Stimulated activated CD4-positive, alpha-beta T cell treated with anti-CD3 and anti-CD28 coated beads, Interleukin-12 subunit alpha, Interleukin-12 subunit beta, amount 100 ng/mL, for 48 hours (primary cell): ENCODE results near the gene UNC5B.

Experiments used
- DNase-seq, 3 donors: peaks; one replicate each; pipeline ENCODE4 v3.0.0-alpha.2; 2020; ENCODE audit warnings: low read depth in 2 of 3, low spot score in 1 of 3

The UNC5B gene

DNA sequence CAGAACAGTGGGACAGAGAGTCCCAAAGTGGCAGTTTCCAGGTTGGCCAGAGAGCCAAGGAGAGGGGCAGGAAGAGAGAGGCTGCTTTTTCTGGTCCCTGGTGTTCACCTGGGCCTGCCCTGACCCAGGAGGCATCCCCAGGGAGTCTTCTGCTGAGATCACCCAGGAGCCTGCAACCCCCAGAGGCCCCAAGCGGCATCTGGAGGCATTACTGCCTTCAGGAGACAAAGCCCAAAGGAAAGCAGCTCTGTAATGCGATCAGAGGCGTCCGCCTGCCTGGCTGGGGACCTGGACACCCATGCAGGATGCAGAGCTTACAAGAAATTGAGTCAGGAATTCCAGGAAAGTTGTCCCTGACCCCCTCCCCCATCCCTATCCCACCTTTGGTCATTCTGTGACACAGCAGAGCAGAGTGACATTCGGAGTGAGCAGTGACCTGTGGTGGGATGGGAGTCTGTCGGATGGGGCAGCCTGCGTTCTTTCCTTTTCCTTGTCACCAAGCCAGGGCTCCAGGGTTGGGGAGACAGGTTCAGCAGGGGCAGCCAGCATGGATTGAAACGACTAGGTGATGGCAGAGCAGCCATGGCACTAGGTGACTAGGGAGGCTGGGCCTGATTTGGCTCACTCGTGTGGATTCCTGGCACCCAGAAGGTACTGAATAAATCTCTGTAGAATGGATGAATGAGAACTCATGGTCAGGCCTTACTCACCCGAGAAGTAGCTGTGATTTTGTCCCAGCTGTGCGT lies 10.4 kb downstream of the UNC5B start:
- no peak for DNase-seq

DNA sequence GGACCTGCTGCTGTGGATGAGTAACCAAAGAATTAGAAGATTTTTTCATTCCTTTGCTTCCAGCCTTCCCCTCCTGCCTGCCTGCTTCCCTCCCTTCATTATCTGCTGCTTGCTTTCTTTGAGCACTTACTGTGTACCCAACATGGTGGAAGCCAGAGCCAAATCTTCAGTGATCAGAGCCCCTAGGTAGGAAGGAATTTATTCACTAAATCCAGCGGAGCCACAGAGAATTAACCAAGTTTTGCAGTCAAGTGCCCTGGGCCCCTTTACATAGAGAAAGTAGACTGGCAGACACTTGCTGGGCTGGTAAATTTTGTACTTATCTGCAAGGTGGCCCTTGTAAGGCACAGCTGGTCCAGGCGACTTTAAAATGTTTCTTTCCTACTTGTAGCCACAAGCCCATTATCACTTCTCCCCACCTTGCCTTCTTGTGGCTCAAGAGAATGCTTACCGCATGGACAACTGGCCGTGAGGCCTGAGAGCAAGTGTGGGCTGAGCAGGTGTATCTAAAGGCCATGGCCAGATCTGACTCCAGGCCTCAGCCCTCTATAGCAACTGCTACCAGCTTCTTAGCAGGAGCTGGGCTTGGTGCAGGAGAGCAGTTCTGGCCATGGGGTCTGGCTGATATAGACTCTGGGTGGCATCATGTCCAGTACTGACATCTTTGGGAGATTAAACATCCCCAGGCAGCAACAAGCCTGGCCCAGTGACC lies 11.1 kb downstream of the UNC5B start:
- DNase-seq = no peak

DNA sequence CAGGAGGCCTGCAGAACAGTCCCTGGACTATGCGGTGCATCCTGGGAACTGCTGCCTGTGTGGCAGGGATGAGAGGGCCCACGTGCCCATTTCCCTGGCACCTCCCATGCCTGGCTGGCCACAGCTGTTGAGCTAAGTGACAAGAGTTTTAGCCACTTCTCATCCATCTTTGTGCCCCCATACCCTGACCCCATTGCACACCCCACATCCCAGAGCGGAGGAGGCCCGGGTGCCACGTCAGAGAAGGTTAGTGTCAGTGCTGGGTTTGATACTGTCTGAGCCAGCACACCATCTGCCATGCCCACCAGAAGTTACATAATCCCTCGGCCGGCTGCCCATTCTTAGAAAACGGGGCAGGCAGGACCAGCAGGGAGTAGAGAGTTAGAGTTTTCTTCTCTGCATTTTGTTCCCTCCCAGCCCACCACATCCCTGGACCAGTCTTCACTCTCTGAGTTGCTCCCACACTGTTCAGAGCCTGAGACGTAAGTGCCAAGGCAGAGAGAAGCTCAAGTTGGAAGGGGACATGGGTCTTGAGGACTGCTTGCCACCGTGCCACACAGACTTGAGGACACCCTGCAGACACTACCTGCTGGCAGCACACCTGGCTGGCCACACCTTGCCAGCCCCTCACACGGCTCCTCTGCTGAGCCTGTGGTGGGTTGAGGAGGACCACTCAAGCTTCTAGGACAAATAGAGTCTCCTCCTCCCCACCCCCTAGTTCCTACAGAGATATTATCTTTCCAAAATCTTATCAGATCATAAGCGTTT lies 13.1 kb downstream of the UNC5B start:
- no peak for DNase-seq

DNA sequence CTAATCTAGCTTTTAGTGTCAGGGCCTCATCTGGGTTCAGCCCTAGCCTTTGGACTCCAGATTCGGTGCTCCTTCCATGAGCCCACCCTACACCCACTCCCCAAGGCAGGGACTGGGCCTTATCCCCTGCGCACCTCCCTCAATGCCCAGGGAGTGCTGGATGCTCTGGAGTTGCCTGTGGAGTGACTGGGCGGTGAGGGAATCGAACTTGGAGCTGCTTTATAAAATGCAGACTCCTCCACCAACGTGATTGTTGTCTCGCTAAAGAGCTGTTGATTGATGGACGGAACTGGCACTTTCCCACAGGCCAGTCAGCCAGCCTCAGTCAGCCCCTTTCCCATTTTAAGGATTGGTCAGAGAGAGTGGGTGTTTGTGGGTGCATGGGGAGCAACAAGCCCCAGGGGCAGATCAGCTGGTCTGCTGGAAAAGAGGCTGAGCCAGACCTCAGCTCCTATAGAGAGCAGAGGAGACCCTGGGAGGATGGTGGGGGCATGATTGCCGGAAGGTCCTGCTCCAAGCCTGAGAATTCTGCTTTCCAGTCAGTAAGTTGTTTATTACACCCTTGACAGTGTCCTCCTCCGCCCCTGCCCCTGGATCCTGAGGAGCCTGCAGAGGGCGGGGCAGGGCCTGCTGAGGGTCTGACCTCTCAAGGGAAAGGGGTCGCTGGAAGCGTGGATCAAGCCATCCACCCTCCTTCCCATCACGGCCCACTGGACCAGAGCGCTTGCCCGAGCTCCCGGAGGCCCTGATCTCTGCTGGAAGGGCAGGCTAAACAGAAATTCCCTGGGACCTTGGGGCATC lies 16.7 kb downstream of the UNC5B start:
- no peak for DNase-seq

DNA sequence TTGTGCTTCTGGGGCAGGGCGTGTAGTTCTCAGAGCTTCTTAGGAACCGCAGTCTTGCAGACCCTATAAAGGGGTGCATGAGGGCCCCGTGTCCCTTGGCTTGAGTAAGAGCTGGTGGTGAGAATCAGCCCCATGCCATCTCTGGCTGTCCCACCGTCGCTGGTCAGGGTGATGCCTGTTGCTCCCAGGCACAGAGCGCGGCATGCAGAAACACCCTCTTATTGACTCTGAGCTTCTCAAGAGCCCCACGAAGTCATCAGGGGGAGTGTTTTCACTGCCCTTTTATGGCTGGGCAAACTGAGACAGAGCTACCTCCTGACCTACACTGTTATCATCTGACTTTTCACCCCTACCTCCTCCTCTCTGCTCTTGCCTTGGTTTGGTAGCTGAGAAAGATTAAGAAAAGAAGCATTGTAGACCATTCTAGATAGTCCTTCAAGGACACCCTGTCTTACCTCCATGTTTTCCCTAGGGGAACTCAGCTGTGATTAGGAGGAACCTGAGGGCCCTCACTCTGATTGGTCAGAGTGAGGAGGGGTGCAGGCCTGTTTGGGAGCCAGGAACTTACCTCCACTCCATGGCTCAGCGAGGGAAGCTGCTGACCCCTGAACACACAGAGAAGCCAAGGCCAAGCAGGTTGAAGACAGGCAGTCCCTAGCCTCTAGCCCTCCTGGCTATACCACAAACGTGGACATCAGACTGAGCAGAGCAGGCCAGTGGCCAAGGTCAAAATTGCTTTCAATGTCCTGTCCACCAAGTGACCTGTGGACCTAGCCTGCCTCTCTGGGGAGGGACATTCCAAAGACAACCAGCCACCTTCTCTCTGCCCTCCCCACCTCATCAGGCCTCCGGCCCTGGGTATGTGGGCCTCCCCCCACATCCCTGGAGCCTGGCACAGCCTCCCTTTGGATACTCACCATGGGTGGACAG lies 17.6 kb downstream of the UNC5B start:
- no peak for DNase-seq

DNA sequence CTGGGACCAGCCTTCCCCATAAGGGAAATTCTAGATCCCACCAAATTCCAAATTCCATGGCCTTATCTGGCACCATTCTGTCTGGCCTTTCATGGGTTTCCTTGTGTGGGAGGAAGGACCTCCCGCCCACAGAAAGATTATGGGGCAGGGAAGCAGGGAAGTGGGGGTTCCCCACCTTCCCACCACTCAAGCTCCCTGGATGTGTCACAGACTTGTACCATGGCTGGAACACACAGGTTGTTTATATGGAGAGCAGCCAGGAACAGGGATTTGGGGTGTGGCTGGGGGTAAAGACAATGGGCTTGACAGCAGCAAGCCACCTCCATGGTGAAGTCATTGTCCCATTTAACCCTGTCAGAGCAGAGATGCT lies 18.3 kb downstream of the UNC5B start:
- no peak for DNase-seq

DNA sequence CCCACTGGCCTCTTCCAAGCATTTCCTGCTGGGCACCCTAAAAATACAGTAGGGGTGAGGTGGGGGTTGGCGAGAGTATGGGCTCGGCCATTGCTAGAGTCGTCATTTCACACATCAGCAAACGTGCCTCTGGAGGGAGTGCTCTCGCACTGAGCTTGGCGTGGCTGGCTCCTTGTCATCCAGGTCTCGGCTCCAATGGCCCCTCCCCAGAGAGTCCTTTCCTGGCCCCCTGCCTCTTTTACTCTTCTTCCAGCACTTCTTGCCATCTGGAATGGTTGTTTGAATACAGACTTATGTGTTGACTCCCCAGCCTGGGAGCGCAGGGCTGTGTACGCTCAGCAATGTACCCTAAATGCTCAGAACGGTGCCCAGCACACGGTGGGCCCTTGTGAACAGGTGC lies 18.8 kb downstream of the UNC5B start:
- DNase-seq = no peak

DNA sequence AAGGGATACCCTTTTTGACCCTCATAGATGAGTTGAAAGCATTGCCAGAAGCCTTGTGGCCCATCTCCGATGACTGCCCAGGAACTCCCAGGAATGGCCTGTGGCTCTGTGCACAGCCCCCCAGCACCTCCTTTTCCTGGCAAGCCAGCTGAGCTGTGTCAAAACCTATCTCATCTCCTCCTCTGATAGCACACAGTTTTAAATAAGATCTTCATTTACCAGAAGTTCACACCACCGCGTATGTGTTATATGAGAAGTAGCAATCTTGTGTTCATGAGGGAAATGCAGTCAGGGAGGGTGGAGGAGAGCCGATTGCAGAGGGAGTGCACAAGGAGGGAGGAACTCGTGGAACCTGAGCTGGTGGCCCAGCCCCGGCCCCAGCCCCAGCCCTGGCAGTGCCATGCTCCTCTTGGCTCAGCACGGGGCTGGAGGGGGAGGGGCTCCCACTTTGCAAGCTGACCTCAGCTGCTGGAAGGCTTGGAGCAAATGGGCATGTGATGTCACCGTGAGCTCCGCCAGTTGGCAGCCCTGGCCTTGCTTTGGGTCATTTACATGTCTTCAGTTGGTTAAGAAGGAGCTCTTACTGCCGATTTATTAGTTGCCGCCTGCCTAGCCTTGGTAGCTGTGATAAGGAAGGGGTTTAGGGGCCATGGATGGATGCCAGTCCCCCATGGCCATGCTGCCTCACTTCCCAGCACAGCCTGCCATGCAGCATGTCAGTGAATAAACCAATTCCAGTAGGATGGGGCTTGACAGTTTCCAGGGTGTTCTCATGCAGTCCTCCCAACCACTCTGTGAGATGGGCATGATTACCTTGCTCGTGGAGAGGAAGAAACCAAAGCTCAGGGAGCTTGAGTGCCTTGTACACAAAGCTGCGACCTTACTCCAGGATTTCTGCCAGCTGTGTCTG lies 20.0 kb downstream of the UNC5B start:
- DNase-seq = no peak

DNA sequence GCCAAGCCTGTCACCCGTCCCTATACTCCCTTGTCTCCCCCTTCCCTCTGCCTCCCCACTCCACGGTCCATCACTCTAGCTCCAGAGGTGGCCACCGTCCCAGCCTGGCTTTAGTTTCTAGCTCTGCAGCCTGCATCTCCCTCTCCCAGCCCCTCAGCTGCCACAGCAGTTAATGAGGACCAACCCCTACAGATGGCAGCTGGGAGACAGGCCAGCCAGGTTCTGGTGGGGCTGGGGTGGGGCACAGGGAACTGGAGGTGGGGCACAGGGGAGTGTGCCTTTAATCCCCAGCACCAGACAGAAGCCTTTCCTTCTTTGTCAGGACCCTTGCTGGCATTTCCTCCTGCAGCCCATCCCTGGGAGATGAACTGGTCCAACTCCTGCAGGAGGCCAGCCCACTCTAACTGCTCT lies 21.1 kb downstream of the UNC5B start:
- DNase-seq = no peak

DNA sequence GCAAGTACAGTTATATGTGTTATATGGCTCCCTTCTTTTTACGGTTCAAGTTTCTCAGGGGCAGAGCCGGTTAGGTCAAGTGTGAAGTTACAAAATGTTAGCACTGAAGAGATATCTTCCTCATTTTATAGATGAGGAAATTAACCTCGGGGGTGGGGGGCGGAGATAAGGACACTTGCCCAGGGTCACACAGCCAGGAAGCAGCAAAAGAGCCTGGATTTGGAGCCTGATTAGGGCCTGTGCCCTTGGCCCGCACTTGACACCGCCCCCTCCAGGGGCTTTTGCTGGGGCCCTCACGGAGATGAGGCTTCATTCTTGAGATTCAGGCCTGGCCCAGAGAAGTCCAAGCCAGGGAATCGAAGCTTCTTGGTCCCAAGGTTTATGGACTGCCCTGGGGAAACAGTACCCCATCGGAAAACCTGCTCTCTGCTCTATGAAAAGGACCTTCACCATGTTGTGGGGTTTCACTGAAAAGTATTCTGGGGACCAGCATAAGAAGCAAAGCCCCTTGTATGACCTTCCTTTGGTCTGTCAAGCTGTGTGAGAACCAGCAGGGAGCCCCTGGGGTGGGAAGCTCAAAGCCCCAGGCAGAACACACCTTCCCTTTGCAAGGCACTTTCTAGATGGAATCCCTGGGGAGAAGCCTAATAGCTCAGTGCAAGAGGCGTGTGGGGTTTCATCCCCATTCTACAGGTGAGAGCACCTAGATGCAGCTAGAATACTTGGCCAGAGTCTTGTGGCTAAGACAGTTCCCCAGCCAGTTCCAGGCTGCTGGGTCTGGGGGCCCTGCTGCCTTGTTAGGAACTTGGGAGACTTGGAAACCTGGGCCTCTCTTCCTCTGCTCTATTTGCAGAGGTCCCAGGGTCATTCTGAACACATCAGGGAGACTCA lies 21.9 kb downstream of the UNC5B start:
- no peak for DNase-seq

DNA sequence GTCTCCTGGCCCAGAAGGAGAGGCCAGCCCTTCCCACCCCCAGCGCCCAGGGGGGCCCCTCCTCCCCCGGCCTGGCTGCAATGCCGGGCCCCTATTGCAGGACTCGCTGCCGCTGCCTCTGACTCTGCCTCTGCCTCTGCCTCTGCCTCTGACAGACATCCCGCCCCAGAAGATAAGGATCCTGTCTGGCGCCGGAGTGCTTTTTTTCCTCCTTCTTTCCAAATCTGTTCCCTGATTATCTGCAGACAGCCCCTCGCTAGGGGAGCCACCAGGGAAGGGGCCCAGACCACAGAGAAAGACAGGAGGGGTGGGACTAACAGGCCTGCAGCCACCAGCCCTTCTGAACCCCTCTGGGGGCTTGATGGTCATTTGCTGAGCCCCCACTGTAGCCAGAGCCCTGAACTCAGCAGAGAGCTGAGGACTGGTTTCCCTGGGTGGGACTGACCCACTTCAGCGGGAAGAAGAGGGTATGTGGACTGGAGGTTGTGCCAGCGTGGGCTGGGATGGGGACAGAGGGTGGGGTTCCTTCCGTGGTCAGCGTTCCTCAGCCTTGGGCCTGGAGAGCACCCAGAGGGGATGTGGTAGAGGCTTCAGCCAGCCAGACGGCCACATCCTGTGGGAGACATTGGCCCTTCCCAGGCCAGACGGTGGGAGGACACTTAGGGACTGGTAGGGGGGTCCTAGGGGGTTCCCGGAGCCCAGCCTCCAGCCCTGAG lies 22.8 kb downstream of the UNC5B start:
- DNase-seq = no peak

DNA sequence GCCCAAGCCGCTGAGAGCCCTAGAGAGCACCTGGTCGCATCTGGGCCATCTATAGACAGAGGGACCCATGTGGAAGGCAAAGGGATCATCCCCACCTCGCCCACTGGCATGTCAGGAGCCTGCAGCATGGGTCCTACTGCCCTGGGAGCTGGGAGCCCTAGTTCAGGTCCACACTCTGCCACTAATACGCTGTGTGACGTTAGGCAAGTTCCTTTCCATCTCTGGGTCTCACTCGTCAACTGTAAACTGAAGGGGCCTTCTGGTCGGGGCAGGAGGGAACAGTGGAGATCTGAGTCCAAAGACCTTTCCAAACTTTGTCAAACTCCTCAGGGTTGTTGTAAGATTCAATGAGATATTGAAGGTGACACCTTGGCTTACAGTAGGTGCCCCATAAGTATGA lies 23.4 kb downstream of the UNC5B start:
- no peak for DNase-seq

DNA sequence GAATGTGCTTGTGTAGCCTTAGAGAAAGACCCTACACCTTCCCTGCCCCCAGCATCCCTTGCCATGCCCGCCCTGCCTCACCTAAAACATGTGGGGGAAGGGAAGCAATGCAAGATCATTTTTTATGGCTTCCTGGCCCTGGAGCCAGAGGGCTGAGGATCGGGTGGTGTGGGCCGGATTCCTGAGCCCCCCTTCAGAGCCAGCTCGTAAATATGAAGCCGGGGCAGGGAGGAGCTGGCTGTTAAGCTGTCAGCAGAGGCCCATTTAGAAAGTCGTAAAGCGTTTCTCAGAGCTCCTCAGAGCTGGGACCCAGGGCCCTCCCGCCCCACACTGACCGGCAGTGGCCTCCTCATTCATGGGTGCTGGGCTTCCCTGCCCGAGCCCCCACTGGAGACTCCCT lies 23.9 kb downstream of the UNC5B start:
- no peak for DNase-seq

DNA sequence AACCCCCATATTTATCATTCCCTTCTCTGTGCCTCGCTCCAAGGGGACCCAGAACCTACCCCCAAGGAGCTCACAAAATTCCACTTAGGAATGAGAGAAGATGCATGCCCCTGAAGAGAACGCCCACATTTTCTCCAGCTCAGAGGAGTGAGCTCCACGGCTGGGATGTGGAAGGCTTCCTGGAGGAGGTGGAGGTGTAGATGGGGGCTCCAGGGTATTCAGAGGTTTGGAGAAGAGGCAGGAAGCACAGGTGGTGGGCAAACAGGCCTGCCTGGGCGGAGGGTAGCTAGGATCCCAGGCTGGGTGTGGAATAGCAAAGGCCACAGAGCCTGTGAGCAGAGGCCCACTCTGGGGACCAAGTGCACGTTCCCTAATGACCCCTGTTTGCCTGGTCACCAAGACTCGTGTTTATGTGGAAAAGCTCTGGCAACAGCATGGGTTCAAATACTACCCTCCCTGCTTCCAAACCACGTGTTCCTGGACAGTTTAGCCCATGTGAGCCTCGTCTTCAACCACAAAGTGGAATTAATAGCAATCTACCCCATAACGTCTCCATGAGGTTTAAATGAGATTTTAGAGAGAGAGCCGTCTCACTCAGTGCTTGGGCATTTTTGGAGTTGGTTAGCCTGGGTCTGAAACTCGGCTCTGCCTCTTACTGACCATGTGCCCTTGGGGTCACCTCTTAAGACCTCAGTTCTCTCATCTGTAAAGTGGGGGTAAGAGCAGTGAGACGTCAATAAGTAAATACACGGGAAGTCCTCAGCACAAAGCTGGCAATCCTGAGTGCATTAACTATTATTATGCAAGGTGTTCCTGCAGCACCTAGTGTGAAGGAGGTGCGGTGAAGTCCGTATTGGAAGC lies 24.7 kb downstream of the UNC5B start:
- no peak for DNase-seq

DNA sequence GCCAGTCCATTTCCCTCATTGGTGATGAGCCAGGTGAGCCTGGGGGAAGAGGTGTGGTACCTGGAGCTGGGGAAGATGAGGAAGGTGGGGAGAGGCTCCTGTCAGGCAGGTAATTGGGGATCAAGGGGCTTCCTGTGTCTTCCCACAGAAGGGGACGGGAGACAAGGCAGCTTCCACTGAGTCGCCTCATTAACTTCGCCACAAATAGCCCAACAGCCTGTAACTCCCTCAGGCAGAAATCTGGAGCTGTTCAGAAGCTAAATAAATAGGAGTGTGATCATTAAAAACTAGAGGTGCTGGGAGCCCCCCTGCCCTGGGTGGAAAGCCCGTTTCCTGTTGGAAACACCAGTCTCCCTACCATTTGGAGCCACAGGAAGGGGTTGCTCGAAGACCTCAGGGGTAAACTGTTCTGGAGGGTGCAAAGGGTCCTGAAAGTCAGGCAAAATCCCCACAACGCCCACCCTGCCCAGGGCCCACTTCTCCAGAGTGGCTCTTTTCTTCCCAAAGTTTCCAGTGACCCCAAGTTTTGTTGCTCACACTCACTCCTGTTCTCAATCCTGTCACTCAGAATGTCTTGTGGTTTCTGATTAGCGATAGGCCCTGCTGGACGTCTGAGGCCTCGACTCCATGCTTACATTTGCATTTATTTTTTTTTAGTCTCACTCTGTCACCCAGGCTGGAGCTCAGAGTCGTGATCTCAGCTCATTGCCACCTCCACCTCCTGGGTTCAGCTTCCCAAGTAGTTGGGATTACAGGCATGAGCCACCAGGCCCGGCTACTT lies 25.7 kb downstream of the UNC5B start:
- DNase-seq = no peak

DNA sequence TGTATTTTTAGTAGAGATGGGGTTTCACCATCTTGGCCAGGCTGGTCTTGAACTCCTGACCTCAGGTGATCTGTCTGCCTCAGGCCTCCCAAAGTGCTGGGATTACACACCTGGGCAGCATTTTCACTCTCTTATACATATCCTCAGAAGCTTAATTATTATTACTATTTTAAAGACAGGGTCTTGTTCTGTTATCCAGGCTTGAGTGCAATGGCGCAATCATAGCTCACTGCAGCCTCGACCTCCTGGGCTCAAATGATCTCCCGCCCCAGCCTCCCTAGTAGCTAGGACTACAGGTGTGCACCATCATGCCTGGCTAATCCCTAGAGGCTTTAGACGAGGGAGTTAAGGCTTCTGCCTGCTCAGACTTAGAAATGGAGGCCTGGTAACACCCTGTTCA lies 26.3 kb downstream of the UNC5B start:
- DNase-seq = no peak
